GM18499 (cell line): Measurements from ENCODE around the gene C10orf95.
"Not testable (repeated sequence)": the region's sequence is repeated elsewhere in the genome, so short reads cannot be mapped to it uniquely, and the experiment has no call there.

Experiments used
- ATAC-seq: cut with Tn5 transposase; IDR thresholded peaks from one replicate; pipeline ENCODE4 v1.9.1; 2021; ENCODE audit warnings: moderate number of reproducible peaks; ENCODE audit not compliant: insufficient read depth, unreplicated experiment

C10orf95 gene

GRCh38 chr10:102451105-102451969 is at the start of gene C10orf95:
Gene C10orf95 (minus strand): TSS chr10:102451543. CDS start chr10:102451093, 450 bp downstream.
- ATAC-seq = no peak

- ATAC-seq = not testable (repeated sequence)
These were observed 49.3 kb upstream of the C10orf95 start for GRCh38 chr10:102500686-102501085.

- ATAC-seq = no peak
These were observed 48.0 kb upstream of the C10orf95 start for GRCh38 chr10:102499356-102499755.

- ATAC-seq = no peak
These were observed 46.2 kb upstream of the C10orf95 start for GRCh38 chr10:102497545-102497944.

- no peak for ATAC-seq
These were observed 42.4 kb upstream of the C10orf95 start for GRCh38 chr10:102493771-102494170.

- no peak for ATAC-seq
These were observed 41.6 kb upstream of the C10orf95 start for GRCh38 chr10:102492983-102493382.

GRCh38 chr10:102492344-102492939 is 41.1 kb upstream of the C10orf95 start:
- no peak for ATAC-seq

- no peak for ATAC-seq
These were observed 39.8 kb upstream of the C10orf95 start for GRCh38 chr10:102491136-102491535.

- no peak for ATAC-seq
These were observed 33.9 kb upstream of the C10orf95 start for GRCh38 chr10:102485093-102485784.

GRCh38 chr10:102484021-102484420 is 32.7 kb upstream of the C10orf95 start:
- no peak for ATAC-seq

GRCh38 chr10:102480396-102480795 is 29.1 kb upstream of the C10orf95 start:
- no peak for ATAC-seq

- ATAC-seq = no peak
These were observed 28.3 kb upstream of the C10orf95 start for GRCh38 chr10:102479651-102480050.

- no peak for ATAC-seq
These were observed 25.3 kb upstream of the C10orf95 start for GRCh38 chr10:102476466-102477141.

- no peak for ATAC-seq
These were observed 24.2 kb upstream of the C10orf95 start for GRCh38 chr10:102475451-102476040.

- ATAC-seq = no peak
These were observed 22.3 kb upstream of the C10orf95 start for GRCh38 chr10:102473445-102474331.

GRCh38 chr10:102470579-102471546 is 19.5 kb upstream of the C10orf95 start:
- ATAC-seq = no peak

- no peak for ATAC-seq
These were observed 17.3 kb upstream of the C10orf95 start for GRCh38 chr10:102468683-102469082.

- no peak for ATAC-seq
These were observed 16.7 kb upstream of the C10orf95 start for GRCh38 chr10:102467971-102468438.
